ENCODE data around the gene OCSTAMP.

- no peak for TF ChIP-seq EZH2 (IDR thresholded peaks at IDR 0.05; ENCODE audit: insufficient read depth, low read length)
- TF ChIP-seq, protein P1, sequence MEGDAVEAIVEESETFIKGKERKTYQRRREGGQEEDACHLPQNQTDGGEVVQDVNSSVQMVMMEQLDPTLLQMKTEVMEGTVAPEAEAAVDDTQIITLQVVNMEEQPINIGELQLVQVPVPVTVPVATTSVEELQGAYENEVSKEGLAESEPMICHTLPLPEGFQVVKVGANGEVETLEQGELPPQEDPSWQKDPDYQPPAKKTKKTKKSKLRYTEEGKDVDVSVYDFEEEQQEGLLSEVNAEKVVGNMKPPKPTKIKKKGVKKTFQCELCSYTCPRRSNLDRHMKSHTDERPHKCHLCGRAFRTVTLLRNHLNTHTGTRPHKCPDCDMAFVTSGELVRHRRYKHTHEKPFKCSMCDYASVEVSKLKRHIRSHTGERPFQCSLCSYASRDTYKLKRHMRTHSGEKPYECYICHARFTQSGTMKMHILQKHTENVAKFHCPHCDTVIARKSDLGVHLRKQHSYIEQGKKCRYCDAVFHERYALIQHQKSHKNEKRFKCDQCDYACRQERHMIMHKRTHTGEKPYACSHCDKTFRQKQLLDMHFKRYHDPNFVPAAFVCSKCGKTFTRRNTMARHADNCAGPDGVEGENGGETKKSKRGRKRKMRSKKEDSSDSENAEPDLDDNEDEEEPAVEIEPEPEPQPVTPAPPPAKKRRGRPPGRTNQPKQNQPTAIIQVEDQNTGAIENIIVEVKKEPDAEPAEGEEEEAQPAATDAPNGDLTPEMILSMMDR (IDR thresholded peaks at IDR 0.05; ENCODE audit: insufficient read depth, low read depth, low read length) = no peak
Observed at GRCh38 chr20:46509523-46509922, 40.9 kb downstream of the OCSTAMP start.

Measured in astrocyte (in vitro differentiated cells and primary cell).